CMK (cell line): Measurements from ENCODE around the gene JARID2.

Source experiments
- DNase-seq: peaks from one replicate; pipeline ENCODE4 v3.0.0-alpha.2; 2010; ENCODE audit warnings: low read depth

The JARID2 gene

GRCh38 chr6:15335385-15335784 is 89.5 kb downstream of the JARID2 start:
- no peak for DNase-seq

GRCh38 chr6:15335916-15336315 is 90.0 kb downstream of the JARID2 start:
- DNase-seq = no peak

DNA sequence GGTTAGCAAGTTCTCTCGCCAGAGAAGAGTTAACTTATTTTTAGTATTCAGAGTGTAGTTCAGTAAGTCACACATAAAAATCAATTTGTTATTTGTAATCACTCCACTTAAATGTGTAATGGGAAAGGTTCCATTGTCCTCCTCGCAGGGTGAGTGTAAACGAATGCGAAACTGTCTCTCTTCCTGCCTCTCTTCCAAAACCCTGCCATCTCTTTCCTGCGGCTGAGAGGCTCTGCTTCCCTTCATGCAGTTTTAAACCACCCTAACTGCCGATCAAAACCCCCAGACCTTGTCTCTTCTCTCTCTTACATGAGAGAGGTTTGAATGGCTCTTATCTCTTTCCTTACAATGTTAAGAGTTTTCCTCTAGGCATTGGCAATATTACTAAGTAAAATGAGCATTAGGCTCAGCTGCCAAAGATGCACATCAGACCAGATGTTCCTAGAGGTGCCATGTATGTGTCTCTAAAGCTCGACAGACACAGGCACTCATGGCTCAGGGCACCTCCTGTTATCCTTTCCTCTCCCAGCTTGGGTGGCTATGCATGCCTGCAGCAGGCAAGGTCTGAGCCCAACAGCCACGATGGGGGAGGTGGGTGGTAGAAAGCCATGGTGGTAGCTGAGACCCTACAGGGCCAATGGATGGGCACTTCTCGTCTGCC is 91.2 kb downstream of the JARID2 start:
- DNase-seq = no peak

GRCh38 chr6:15337582-15337981 is 91.7 kb downstream of the JARID2 start:
- no peak for DNase-seq

DNA sequence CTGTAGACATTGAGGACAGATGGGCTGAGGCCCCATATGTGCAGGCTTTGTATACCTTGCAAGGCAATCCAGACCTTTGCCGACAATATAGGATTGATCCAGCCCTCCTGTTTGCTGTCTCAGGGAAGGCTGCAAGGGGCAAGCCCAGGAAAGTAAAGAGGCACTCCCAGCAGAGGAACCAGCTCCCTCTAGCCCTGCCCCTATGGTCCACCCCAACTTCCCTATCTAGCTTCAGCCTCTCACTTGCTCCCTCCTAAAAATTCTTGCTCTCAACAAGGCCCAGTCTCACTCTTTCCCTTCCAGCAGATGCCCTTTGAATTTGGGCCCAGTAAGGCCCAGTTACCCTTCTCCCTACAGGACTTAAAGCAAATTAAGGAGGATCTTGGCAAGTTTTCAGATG is 92.6 kb downstream of the JARID2 start:
- no peak for DNase-seq

DNA sequence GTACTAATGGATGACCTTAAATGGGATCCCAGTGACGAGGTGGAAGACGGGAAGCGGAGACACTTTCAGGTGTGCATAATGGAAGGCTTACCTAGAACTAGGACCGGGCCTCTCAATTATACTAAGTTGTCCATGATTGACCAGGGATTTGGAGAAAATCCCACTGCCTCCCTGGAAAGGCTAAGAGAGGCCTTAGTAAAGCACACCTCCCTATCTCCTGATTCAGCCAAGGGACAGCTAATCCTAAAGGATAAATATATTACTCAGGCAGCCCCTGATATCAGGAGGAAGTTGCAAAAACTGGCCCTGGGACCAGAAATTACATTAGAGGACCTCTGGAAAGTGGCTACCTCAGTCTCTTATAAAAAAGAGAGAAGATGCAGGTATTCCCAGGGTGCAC is 93.2 kb downstream of the JARID2 start:
- DNase-seq = no peak

DNA sequence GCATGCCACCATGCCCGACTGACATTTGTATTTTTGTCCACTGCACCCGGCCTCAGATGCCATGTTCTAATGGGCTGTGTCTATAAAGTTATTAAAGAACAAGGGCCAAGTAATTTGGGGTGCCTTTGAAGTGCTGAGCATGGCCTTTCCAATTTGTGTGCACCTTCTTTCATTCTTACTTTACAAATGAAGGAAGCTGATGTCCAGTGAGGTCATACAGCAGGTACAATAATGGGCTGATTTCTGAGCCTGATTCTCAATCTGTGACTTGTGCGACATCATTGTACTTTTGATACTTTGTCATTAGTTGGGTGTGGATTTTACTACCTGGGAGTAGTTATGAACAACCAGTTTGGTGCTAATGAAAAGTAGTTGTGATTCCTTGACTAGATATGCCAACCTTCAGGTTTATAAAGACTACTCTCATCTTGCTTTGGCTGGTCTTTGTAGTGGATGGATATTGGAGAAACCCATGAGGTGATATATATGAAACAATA is 94.3 kb downstream of the JARID2 start:
- DNase-seq = no peak

DNA sequence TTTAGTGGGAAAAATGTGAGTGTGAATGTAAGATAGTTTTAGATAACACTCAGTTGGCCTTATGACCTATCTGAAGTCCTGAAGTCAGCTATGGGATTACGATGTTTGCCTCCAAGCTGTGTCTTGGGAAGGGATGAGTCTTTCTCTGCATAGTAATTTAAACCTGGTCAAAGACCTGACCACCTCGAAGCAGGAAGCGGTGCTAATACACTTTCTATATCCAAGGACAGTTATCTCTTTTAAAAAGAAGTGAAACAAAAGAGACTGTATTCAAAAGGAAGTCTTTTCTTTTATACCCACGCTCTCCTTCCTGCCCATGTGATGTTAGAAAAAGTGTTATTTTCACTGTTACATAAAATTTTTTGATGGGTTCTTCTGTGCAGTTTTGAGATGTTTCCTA is 94.9 kb downstream of the JARID2 start:
- no peak for DNase-seq

DNA sequence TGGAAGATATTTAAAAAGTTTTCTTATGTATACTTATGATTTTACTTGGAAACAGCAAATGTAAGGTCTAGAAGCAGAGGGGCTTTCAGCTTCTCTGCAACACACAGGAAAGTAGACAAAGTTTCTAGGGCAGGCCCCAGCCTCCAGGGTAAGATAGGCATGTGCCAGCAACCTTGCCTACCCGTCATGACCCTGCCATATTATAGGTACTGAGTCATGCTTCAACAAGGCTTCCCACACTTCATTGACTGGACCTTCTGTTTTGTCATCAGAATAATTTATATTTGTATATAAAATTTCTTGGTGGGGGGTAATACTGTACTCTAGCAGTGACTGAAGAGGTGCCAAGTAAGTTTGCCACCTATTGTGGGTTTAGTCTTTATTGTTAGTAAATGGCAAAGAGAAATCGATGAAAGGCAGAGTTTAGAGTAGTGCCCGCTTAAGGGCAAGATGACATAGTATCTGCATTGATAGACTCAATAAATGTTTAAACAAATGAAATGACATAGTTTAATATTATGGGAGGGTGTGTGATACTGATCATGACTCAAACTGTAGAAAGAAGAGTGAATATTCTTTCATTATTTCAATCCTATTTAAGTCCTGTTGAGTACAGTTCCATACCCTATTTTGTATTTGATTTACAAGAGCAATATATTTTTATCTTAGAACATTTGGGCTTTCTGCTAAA is 95.6 kb downstream of the JARID2 start:
- no peak for DNase-seq

DNA sequence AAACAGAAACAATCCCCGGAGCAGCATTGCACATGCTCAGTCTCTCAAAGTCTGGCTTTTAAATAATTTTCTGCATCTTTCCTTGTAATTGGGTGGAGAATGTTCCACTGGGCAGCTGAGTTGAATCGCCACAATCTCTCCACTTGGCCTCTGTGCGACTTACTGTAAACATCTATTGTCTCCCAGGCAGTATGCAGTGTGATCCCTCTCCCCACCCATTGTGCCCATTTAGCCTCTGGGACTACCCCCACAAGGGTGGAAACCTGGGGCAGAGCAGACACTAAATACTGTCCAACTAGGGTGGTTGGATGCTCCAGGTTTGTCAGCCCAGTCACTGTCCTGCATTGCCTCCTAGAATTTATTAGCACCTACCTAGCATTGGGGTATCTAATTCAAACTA is 96.2 kb downstream of the JARID2 start:
- no peak for DNase-seq

GRCh38 chr6:15343490-15344191 is 97.8 kb downstream of the JARID2 start:
- no peak for DNase-seq

DNA sequence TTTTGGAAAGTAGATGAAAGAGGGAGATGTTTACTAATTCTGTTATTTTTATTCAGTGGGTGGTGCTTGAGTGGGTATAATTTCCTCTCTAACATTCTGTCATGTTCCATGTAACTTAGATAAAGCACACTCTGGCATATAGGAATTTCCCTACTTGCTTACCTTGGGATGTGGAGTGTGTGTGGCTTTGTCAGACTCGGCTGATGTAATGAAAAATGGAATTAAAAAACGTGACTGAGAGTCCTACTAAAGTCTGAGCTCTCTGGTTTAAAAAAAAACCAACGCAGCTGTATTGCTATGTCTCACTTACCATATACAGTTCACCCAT is 98.3 kb downstream of the JARID2 start:
- no peak for DNase-seq

- no peak for DNase-seq
These were observed 99.0 kb downstream of the JARID2 start for GRCh38 chr6:15344831-15345230.

GRCh38 chr6:15346315-15346714 is 100.4 kb downstream of the JARID2 start:
- DNase-seq = no peak

DNA sequence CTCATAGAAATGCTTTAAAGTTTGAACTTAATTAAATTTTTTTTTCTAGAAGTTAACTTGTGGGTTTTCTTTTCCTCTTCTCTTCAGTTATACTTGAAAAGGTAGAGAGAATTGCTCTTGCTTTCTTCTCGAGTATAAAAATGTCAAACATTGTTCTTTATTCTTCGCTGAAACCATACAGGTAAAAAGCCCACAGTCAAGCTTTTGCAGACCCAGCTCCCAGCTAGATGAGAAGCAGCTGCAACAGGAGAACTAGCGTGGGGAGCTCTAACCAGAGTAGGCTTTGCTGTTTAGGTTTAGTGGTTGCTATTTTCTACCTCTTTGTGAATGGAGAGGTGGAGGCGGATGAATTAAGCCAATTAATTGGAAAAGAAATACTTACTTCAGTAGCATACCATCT is 102.7 kb downstream of the JARID2 start:
- DNase-seq = no peak

- no peak for DNase-seq
These were observed 103.5 kb downstream of the JARID2 start for GRCh38 chr6:15349379-15349778.

GRCh38 chr6:15350386-15351083 is 104.7 kb downstream of the JARID2 start:
- no peak for DNase-seq

DNA sequence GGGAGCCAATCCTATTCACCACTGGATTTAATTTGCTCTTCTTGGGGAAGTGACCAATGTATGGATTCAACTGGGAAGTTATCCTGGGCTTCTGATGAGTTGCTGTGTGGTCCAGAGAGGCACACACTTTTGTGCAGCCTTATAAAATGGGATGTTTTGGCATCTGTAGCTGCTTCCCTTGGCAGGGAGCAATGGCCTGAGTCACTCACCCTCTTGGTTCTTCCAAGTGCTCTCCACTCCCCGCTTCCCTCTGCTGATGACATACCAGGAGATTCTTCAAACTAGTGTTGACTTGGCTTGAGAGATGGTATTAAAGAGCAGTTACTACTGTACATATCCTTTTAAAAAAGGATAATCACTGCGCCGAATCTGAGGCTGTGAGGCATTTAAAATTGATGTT is 105.8 kb downstream of the JARID2 start:
- DNase-seq = no peak

DNA sequence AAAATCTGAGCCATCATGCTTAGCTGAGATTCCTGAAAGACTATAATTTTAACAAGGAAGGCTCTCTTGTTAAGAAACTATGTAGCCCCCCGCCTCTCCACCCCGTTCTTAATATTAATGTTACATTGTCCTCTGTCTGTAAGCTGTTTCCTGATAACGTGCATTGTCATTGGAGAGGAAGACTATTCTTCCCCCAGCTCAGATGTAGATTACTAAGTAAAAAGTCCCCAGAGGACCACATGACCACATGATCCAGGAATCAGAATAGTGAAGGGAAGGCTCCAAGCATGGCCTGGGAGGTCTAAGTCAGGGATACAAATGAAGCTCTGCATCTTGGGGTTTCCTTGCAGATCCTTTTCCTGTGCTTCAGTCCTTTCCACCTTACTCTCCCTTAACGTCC is 106.4 kb downstream of the JARID2 start:
- DNase-seq = no peak

DNA sequence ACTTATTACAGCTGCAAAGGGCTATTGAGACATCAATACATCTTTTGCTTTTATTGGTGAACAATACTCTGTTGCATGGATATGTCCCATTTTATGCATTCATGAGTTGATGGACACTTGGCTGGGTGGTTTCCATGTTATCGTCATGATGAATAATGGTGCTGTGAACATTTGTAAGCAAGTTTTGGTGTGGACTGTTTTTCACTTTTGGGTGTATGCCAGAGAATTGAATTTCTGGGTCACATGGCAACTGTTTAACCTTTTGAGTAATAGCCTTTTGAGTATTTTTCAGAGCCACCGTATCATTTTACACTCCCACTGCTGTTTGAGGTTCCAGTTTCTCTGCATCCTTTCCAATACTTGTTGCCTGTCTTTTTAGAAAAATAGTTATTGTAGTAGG is 107.0 kb downstream of the JARID2 start:
- no peak for DNase-seq

DNA sequence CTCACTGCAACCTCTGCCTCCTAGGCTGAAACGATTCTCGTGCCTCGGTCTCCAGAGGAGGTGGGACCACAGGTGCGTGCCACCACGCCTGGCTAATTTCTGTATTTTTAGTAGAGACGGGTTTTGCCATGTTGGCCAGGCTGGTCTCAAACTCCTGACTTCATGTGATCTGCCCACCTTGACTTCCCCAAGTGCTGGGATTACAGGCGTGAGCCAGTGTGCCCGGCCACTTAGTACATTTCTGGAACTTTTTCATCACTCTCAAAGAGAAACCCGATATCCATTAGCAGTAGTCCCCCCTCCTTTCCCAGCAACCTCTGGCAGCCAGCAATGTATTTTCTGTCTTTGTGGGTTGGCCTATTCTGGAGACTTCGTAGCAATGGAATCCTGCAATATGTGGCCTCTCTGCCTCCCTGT is 109.8 kb downstream of the JARID2 start:
- DNase-seq = no peak

- DNase-seq = no peak
These were observed 110.3 kb downstream of the JARID2 start for GRCh38 chr6:15356179-15356578.

DNA sequence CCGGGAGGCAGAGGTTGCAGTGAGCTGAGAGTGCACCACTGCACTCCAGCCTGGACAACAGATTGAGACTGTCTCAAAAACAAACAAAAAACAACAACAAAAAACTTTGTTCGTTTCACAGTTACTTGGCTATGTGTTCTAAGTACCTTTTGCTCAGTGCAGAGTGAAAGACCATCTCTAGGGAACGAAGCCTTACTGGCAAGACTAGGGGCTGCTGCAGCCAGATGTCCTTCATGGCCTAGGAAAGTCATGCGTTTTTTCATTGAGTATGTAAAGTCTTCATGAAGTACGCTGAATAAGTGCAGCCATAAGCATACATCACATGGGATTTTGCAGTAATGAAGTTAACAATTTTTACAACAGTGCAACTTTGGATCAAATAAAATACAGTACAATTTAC is 111.1 kb downstream of the JARID2 start:
- no peak for DNase-seq
